ENCODE results near the gene REEP3.
A peak's percentile ranks its signal among the peaks of the same experiment; 100 is the strongest.

The REEP3 gene

DNA sequence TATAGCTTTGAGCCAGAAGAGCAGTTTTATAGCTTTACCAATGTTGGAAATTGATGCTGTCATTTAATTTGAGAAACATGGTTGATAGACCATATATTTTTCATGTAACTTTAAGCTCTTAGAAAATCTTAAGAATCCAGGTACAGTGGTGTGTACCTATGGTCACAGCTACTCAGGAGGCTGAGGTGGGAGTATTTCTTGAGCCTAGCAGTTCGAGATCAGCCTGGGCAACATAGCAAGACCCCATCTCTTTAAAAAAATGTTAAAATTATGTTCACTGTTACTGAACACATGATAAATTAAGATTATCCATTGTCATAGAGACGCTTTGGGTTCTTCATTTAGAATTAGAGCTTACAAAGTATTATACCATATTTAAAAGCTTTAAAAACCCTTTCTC lies 18.2 kb downstream of the REEP3 start:
- Histone ChIP-seq H3K27me3 (ENCODE audit: control insufficient read depth in 1 of 2, insufficient read depth in 1 of 2, low read length in 2 of 2) (no peaks in the 10 kb centered on the region), H2BK120ac (ENCODE audit: low read depth, low read length) (no peak overlapping the region), H2BK12ac (ENCODE audit: low read length in 2 of 2) (no peak overlapping the region), H2AFZ (ENCODE audit: low read depth, low read length) (no peak overlapping the region), H3K9ac (ENCODE audit: low read length) (no peak overlapping the region), H3K14ac (ENCODE audit: low read length in 2 of 2) (no peak overlapping the region), H2BK15ac (ENCODE audit: low read depth, poor library complexity, severe bottlenecking) (no peak overlapping the region), H3K4me2 (ENCODE audit: low read length, poor library complexity, severe bottlenecking) (no peak overlapping the region), H3K18ac (ENCODE audit: low read depth in 1 of 2, low read length in 2 of 2) (no peak overlapping the region), H4K8ac (ENCODE audit: low read length) (no peak overlapping the region), H3K4me1 (ENCODE audit: control insufficient read depth, insufficient read depth, low read depth, low read length) (peaks cover 5% of the 10 kb centered on the region), H3K4ac (ENCODE audit: low read depth in 1 of 2, low read length in 2 of 2) (no peak overlapping the region), H3K79me1 (replicated peaks; ENCODE audit: low read length, poor library complexity, severe bottlenecking) (peaks cover 10% of the 10 kb centered on the region), H2AK5ac (ENCODE audit: low read length, severe bottlenecking) (no peak overlapping the region), H3K27ac (ENCODE audit: low read length, poor library complexity, severe bottlenecking) (no peak overlapping the region), H3K9me3 (ENCODE audit: control insufficient read depth, low read length) (no peaks in the 10 kb centered on the region), H2BK5ac (ENCODE audit: low read depth, low read length, poor library complexity, severe bottlenecking) (no peak overlapping the region), H3K4me3 (ENCODE audit: insufficient read depth in 1 of 2, low read depth in 1 of 2, low read length in 2 of 2) (no peak overlapping the region), H3K23ac (ENCODE audit: low read length in 2 of 2) (no peak overlapping the region), H3K36me3 (ENCODE audit: control insufficient read depth in 1 of 2, insufficient read depth in 2 of 2, low read depth in 1 of 2, low read length in 2 of 2) (no peaks in the 10 kb centered on the region), H4K91ac (ENCODE audit: low read length) (no peak overlapping the region)
- WGBS = no CpG with 5 or more reads among the region's 2 CpGs
- no peak for DNase-seq

DNA sequence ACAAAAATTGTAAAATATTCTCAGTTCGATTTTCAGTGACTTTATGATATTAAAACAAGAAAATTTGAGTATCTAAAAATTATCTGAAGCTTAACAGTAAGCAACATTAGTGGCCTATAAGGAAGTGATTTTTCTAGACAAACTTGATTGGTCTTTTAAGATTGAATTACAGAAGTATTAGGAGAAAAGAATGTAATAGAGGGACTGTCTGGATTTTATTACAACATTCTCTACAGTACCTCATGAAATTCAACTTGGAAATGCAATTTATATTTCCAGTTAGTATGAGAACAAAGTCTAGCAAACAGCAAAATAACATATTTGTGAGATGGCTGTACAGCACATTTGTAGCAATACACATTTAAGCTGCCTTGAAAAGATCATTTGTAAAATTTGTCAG lies 18.8 kb downstream of the REEP3 start:
- Histone ChIP-seq H3K9me3 (ENCODE audit: control insufficient read depth, low read length) (no peaks in the 10 kb centered on the region), H2BK15ac (ENCODE audit: low read depth, poor library complexity, severe bottlenecking) (no peak overlapping the region), H3K14ac (ENCODE audit: low read length in 2 of 2) (no peak overlapping the region), H2BK12ac (ENCODE audit: low read length in 2 of 2) (no peak overlapping the region), H3K27ac (ENCODE audit: low read length, poor library complexity, severe bottlenecking) (no peak overlapping the region), H3K4me1 (ENCODE audit: control insufficient read depth, insufficient read depth, low read depth, low read length) (peaks cover 5% of the 10 kb centered on the region), H3K4ac (ENCODE audit: low read depth in 1 of 2, low read length in 2 of 2) (no peak overlapping the region), H4K91ac (ENCODE audit: low read length) (no peak overlapping the region), H3K18ac (ENCODE audit: low read depth in 1 of 2, low read length in 2 of 2) (no peak overlapping the region), H3K36me3 (ENCODE audit: control insufficient read depth in 1 of 2, insufficient read depth in 2 of 2, low read depth in 1 of 2, low read length in 2 of 2) (no peaks in the 10 kb centered on the region), H3K4me3 (ENCODE audit: insufficient read depth in 1 of 2, low read depth in 1 of 2, low read length in 2 of 2) (no peak overlapping the region), H2BK5ac (ENCODE audit: low read depth, low read length, poor library complexity, severe bottlenecking) (no peak overlapping the region), H3K23ac (ENCODE audit: low read length in 2 of 2) (no peak overlapping the region), H2BK120ac (ENCODE audit: low read depth, low read length) (no peak overlapping the region), H2AFZ (ENCODE audit: low read depth, low read length) (no peak overlapping the region), H3K4me2 (ENCODE audit: low read length, poor library complexity, severe bottlenecking) (no peak overlapping the region), H4K8ac (ENCODE audit: low read length) (no peak overlapping the region), H3K79me1 (replicated peaks; ENCODE audit: low read length, poor library complexity, severe bottlenecking) (peaks cover 11% of the 10 kb centered on the region), H2AK5ac (ENCODE audit: low read length, severe bottlenecking) (no peak overlapping the region), H3K27me3 (ENCODE audit: control insufficient read depth in 1 of 2, insufficient read depth in 1 of 2, low read length in 2 of 2) (no peaks in the 10 kb centered on the region), H3K9ac (ENCODE audit: low read length) (no peak overlapping the region)
- no CpG with 5 or more reads among the region's 1 CpG for WGBS
- no peak for DNase-seq

DNA sequence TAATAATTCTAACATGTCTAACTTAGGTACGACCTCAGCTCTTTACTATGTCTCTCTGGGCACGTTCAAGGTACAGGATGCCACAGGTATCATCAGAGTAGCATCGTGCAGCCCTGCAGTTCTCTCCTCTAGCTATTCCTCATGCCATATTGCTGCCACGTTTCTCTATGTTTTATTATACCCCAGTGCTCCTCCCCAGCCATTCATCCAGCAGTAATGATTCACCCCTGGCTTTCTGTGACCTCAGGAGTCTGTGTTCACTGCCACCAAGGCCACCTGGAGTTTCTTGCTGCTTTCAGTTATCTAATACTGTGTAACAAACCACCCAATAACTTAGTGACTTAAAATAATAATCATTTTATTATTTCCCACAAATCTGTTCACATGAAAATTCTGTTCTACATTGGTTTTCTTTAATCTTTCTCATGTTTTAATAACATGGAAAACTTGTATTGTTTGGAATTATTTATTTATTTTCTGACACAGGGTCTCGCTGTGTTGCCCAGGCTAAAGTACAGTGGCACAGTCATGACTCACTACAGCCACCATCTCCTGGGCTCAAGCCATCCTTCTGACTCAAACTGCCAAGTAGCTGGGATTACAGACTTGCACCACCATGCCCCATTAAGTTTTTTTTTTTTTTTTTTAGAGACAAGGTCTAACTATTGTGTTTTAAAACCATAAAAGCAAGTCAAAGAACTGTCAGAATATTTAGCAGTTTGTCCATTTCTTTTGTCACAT lies 21.8 kb downstream of the REEP3 start:
- no peak overlapping the region for H3K4me3 ChIP-seq (ENCODE audit: insufficient read depth in 1 of 2, low read depth in 1 of 2, low read length in 2 of 2)
- H3K18ac ChIP-seq (ENCODE audit: low read depth in 1 of 2, low read length in 2 of 2) = no peak overlapping the region
- peaks cover 15% of the 10 kb centered on the region for H3K79me1 ChIP-seq (replicated peaks; ENCODE audit: low read length, poor library complexity, severe bottlenecking)
- no peaks in the 10 kb centered on the region for H3K36me3 ChIP-seq (ENCODE audit: control insufficient read depth in 1 of 2, insufficient read depth in 2 of 2, low read depth in 1 of 2, low read length in 2 of 2)
- H2AFZ ChIP-seq (ENCODE audit: low read depth, low read length) = no peak overlapping the region
- no peak overlapping the region for H2BK15ac ChIP-seq (ENCODE audit: low read depth, poor library complexity, severe bottlenecking)
- H2BK120ac ChIP-seq (ENCODE audit: low read depth, low read length) = no peak overlapping the region
- H3K23ac ChIP-seq (ENCODE audit: low read length in 2 of 2) = no peak overlapping the region
- H3K4me2 ChIP-seq (ENCODE audit: low read length, poor library complexity, severe bottlenecking) = no peak overlapping the region
- H3K9ac ChIP-seq (ENCODE audit: low read length) = no peak overlapping the region
- no peak overlapping the region for H2BK5ac ChIP-seq (ENCODE audit: low read depth, low read length, poor library complexity, severe bottlenecking)
- DNase-seq = peak; percentile 38
- no peak overlapping the region for H3K4ac ChIP-seq (ENCODE audit: low read depth in 1 of 2, low read length in 2 of 2)
- no peaks in the 10 kb centered on the region for H3K9me3 ChIP-seq (ENCODE audit: control insufficient read depth, low read length)
- no peaks in the 10 kb centered on the region for H3K27me3 ChIP-seq (ENCODE audit: control insufficient read depth in 1 of 2, insufficient read depth in 1 of 2, low read length in 2 of 2)
- H4K8ac ChIP-seq (ENCODE audit: low read length) = peak overlapping the region; percentile 37
- H3K4me1 ChIP-seq (ENCODE audit: control insufficient read depth, insufficient read depth, low read depth, low read length) = peaks cover 3% of the 10 kb centered on the region
- no peak overlapping the region for H4K91ac ChIP-seq (ENCODE audit: low read length)
- WGBS = 89% methylated on average over 5 of the region's 5 CpGs
- H2AK5ac ChIP-seq (ENCODE audit: low read length, severe bottlenecking) = no peak overlapping the region
- H3K14ac ChIP-seq (ENCODE audit: low read length in 2 of 2) = no peak overlapping the region
- H2BK12ac ChIP-seq (ENCODE audit: low read length in 2 of 2) = no peak overlapping the region
- H3K27ac ChIP-seq (ENCODE audit: low read length, poor library complexity, severe bottlenecking) = no peak overlapping the region

DNA sequence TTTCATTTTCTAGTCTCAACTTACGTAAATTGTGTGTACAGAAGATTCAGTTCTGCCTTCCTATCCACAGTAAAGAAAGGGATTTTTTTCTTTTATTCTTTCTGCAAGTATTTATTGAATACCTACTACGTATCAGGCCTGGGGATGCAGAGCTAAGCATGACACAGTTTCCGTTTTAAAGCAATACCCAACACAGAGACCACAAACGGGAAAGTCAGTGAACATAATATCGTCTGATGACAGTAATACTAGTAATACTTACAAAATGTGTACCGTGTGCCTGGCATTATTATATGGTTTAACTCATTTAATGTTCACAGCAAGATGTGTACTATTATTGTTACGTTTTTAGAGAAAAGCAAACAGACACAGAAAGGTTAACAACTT lies 22.4 kb downstream of the REEP3 start:
- H3K27ac ChIP-seq (ENCODE audit: low read length, poor library complexity, severe bottlenecking) = no peak overlapping the region
- no peak overlapping the region for H2BK5ac ChIP-seq (ENCODE audit: low read depth, low read length, poor library complexity, severe bottlenecking)
- 94% methylated on average over 3 of the region's 7 CpGs for WGBS
- H3K9me3 ChIP-seq (ENCODE audit: control insufficient read depth, low read length) = no peaks in the 10 kb centered on the region
- H3K18ac ChIP-seq (ENCODE audit: low read depth in 1 of 2, low read length in 2 of 2) = no peak overlapping the region
- H2AFZ ChIP-seq (ENCODE audit: low read depth, low read length) = no peak overlapping the region
- no peak overlapping the region for H3K23ac ChIP-seq (ENCODE audit: low read length in 2 of 2)
- DNase-seq = no peak
- no peak overlapping the region for H3K9ac ChIP-seq (ENCODE audit: low read length)
- H3K4ac ChIP-seq (ENCODE audit: low read depth in 1 of 2, low read length in 2 of 2) = no peak overlapping the region
- H4K91ac ChIP-seq (ENCODE audit: low read length) = no peak overlapping the region
- no peaks in the 10 kb centered on the region for H3K27me3 ChIP-seq (ENCODE audit: control insufficient read depth in 1 of 2, insufficient read depth in 1 of 2, low read length in 2 of 2)
- H3K79me1 ChIP-seq (replicated peaks; ENCODE audit: low read length, poor library complexity, severe bottlenecking) = peaks cover 16% of the 10 kb centered on the region
- no peak overlapping the region for H4K8ac ChIP-seq (ENCODE audit: low read length)
- peaks cover 3% of the 10 kb centered on the region for H3K4me1 ChIP-seq (ENCODE audit: control insufficient read depth, insufficient read depth, low read depth, low read length)
- H2BK15ac ChIP-seq (ENCODE audit: low read depth, poor library complexity, severe bottlenecking) = no peak overlapping the region
- no peak overlapping the region for H2BK12ac ChIP-seq (ENCODE audit: low read length in 2 of 2)
- no peak overlapping the region for H3K4me3 ChIP-seq (ENCODE audit: insufficient read depth in 1 of 2, low read depth in 1 of 2, low read length in 2 of 2)
- H2BK120ac ChIP-seq (ENCODE audit: low read depth, low read length) = no peak overlapping the region
- H3K4me2 ChIP-seq (ENCODE audit: low read length, poor library complexity, severe bottlenecking) = no peak overlapping the region
- H3K36me3 ChIP-seq (ENCODE audit: control insufficient read depth in 1 of 2, insufficient read depth in 2 of 2, low read depth in 1 of 2, low read length in 2 of 2) = no peaks in the 10 kb centered on the region
- no peak overlapping the region for H3K14ac ChIP-seq (ENCODE audit: low read length in 2 of 2)
- no peak overlapping the region for H2AK5ac ChIP-seq (ENCODE audit: low read length, severe bottlenecking)

All from mesenchymal stem cell (in vitro differentiated cells and primary cell).